ENCODE measurements around the gene CX3CL1. TPM values are rescaled to one million over a fixed set of nuclear protein-coding genes. Genes with fewer than 3 reads are reported as not detected.

Gene CX3CL1
- total and polyA plus RNA-seq, 12 donors: 1.9 to 14.1 (median 6.5) TPM

- DNase-seq: no peak
- intact Hi-C loops (cut with DNase I): no loop called here
- Histone ChIP-seq H3K4me1 (replicated peaks in 1 of 2) (no peaks in the 10 kb centered on the region), H3K27ac (no peak overlapping the region), H3K27me3 (no peaks in the 10 kb centered on the region), H3K36me3 (replicated peaks in 1 of 2) (no peaks in the 10 kb centered on the region), H3K4me3 (no peak overlapping the region), H3K9me3 (replicated peaks in 1 of 3) (no peaks in the 10 kb centered on the region)
- TF ChIP-seq CTCF (IDR thresholded peaks at IDR 0.05) (no peak), POLR2A (IDR thresholded peaks at IDR 0.05) (no peak)
- WGBS, 4 donors: 59 to 75% (median 67%) methylated on average over 3 of the region's 3 CpGs
Measured at GRCh38 chr16:57405097-57405496, 32.8 kb downstream of the CX3CL1 start.

DNA sequence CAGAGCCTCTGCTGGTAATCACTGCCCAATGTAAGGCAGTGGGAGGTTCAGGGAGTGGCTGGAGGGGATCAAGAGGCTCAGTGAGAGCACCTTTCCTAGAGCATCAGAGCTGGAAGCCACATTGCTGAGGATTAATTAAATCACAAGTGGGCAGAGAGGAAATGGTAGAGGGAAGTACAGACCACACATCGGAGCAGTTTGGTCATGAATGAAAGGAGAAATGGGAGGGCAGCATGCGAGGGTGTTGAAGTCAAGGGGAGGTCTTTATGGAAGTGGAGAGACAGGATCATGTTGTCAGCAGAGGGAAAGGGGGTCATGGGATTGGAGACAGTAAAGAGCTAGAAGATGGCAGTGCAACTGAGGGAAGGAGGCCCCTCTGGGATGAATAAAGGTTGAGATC is 34.6 kb downstream of the CX3CL1 start:
- H3K27ac ChIP-seq: no peak overlapping the region
- TF ChIP-seq CTCF (IDR thresholded peaks at IDR 0.05) (no peak), POLR2A (IDR thresholded peaks at IDR 0.05) (no peak)
- WGBS, 4 donors: 60 to 71% (median 68%) methylated on average over 2 of the region's 2 CpGs
- H3K9me3 ChIP-seq (replicated peaks in 1 of 3): no peaks in the 10 kb centered on the region
- no peak overlapping the region for H3K4me3 ChIP-seq
- no peak for DNase-seq
- no peaks in the 10 kb centered on the region for H3K27me3 ChIP-seq
- intact Hi-C loops (cut with DNase I): no loop called here
- no peaks in the 10 kb centered on the region for H3K4me1 ChIP-seq (replicated peaks in 1 of 2)
- no peaks in the 10 kb centered on the region for H3K36me3 ChIP-seq (replicated peaks in 1 of 2)

DNA sequence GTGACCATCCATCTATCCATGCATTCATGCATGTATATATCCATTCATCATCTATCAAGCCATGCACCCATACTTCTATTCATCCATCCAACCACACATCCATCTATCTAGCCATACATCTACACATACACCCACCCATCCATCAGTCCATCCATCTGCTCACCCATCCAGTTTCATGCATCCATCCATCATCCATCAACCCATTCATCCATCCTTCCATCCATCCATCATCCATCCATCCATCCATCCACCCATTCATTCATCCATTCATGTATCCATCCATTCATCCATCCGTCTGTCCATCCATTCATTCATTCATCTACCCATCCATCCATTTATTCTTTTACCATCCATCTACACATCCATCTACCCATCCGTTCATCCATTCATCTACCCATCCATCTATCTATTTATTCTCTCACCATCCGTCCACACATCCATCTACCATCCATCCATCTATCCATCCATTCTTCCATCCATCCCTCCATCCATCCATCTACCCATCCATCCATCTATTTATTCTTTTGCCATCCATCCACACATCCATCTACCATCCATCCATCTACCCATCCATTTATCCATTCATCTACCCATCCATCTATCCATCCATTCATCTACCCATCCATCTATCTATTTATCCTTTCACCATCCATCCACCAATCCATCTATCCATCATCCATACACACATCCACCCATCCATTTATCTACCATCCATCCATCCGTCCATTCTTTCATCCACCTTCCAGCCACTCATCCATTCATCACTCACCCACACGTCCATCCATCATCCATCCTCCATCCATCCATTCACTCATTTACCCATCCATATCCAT is 35.4 kb downstream of the CX3CL1 start:
- no peak for DNase-seq
- Histone ChIP-seq H3K27ac (no peak overlapping the region), H3K27me3 (no peaks in the 10 kb centered on the region), H3K4me1 (replicated peaks in 1 of 2) (no peaks in the 10 kb centered on the region), H3K36me3 (replicated peaks in 1 of 2) (no peaks in the 10 kb centered on the region), H3K9me3 (replicated peaks in 1 of 3) (no peaks in the 10 kb centered on the region), H3K4me3 (no peak overlapping the region)
- 74 to 82% (median 78%) methylated on average over 5 of the region's 5 CpGs for WGBS, 4 donors
- intact Hi-C loops (cut with DNase I): no loop called here
- TF ChIP-seq CTCF (IDR thresholded peaks at IDR 0.05): no peak
- TF ChIP-seq POLR2A (IDR thresholded peaks at IDR 0.05): no peak

DNA sequence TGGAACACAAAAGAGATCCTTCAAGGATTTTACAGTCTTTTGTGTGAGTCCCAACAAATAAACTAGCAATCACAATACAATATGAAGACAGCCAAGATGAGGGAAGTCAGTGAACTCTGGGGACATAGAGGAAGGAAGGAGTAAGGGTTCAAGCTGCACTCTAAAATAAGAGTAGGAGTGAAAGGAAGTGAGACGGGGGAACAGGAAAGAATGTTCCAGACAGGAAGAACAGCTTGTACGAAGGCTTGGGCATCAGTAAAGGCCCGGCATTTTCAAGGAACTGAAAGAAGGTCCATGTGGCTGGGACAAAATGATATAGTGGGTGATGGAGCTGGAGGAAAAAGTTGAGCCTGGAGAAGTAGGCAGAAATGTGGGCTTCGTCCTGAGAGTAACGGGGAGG is 36.8 kb downstream of the CX3CL1 start:
- TF ChIP-seq POLR2A (IDR thresholded peaks at IDR 0.05) (no peak), CTCF (IDR thresholded peaks at IDR 0.05) (no peak)
- peak overlapping the region in 2 of 5 donors; percentile 62 to 70 for H3K27ac ChIP-seq
- DNase-seq: peak in 1 of 7 donors; percentile 25
- no peak overlapping the region for H3K4me3 ChIP-seq
- no peaks in the 10 kb centered on the region for H3K4me1 ChIP-seq (replicated peaks in 1 of 2)
- no peaks in the 10 kb centered on the region for H3K27me3 ChIP-seq
- H3K36me3 ChIP-seq (replicated peaks in 1 of 2): no peaks in the 10 kb centered on the region
- intact Hi-C loops (cut with DNase I): no loop called here
- H3K9me3 ChIP-seq (replicated peaks in 1 of 3): no peaks in the 10 kb centered on the region
- WGBS, 4 donors: 48 to 81% (median 67%) methylated on average over 5 of the region's 5 CpGs
